B cell (primary cell): ENCODE data around the gene NRL. TPM values are rescaled to one million over a fixed set of nuclear protein-coding genes. Genes with fewer than 3 reads are reported as not detected.

Source experiments
- ATAC-seq: fragments of 200-7000 bp; cut with Tn5 transposase; one replicate; pipeline ENCODE4 v1.10.0; 2021; ENCODE audit warnings: low read depth, mild to moderate bottlenecking, moderate number of reproducible peaks, moderate library complexity
- CTCF ChIA-PET: fragments of 350-600 bp; sonication (Branson Sonifier 250); formaldehyde crosslinking; loops from one replicate; lab custom pipeline; 2021; ENCODE audit warnings: antibody characterized with exemption, inconsistent platforms; lab: Charles Lee
- POLR2A ChIA-PET: fragments of 350-600 bp; sonication (Branson Sonifier 250); formaldehyde crosslinking; loops from one replicate; lab custom pipeline; 2021; ENCODE audit warnings: antibody characterized with exemption; lab: Charles Lee
- DNase-seq: peaks from one replicate; pipeline ENCODE4 v3.0.0; 2013
- H2AFZ ChIP-seq: 2 replicates; pipeline ENCODE4 v1.6.1; 2012; ENCODE audit warnings: mild to moderate bottlenecking, low read depth, low read length; ENCODE audit not compliant: insufficient read depth, poor library complexity, severe bottlenecking
- H3K27ac ChIP-seq, 2 donors: 1 replicate in 1 of 2; 2 replicates in 1 of 2; pipeline ENCODE4 v1.5.1; 2012 to 2013; ENCODE audit warnings: low read length in 2 of 2, mild to moderate bottlenecking in 2 of 2, moderate library complexity in 1 of 2
- H3K27me3 ChIP-seq, 4 experiments: fragments of 200-600 bp in 1 of 4; sonication (generic) in 1 of 4; replicated peaks in 1 of 4; 1 replicate in 2 of 4; 2 replicates in 2 of 4; pipeline versions ENCODE4 v1.6.1 to v1.7.0; 2013 to 2016; ENCODE audit warnings: low read length in 3 of 4, mild to moderate bottlenecking in 2 of 4, mixed read lengths in 1 of 4, moderate library complexity in 1 of 4; ENCODE audit not compliant: insufficient read depth in 4 of 4, control insufficient read depth in 3 of 4; ENCODE audit errors: control extremely low read depth in 1 of 4
- H3K36me3 ChIP-seq, 2 experiments: replicated peaks in 1 of 2; 1 replicate in 1 of 2; 2 replicates in 1 of 2; pipeline versions ENCODE4 v1.6.1 to v1.7.1; 2013; ENCODE audit warnings: low read length in 1 of 2; ENCODE audit not compliant: insufficient read depth in 2 of 2, control insufficient read depth in 1 of 2; ENCODE audit errors: control extremely low read depth in 1 of 2, extremely low read depth in 1 of 2
- H3K4me1 ChIP-seq, 2 donors: fragments of 200-600 bp in 1 of 2; sonication (generic) in 1 of 2; 1 replicate in 1 of 2; 2 replicates in 1 of 2; pipeline versions ENCODE4 v1.5.1 to v1.6.1; 2013 to 2017; ENCODE audit warnings: low read length in 2 of 2; ENCODE audit not compliant: control insufficient read depth in 2 of 2, insufficient read depth in 2 of 2
- H3K4me2 ChIP-seq: replicated peaks from 2 replicates; pipeline ENCODE3; 2012; ENCODE audit warnings: mild to moderate bottlenecking, low read depth, low read length; ENCODE audit not compliant: poor library complexity, severe bottlenecking
- H3K4me3 ChIP-seq, 5 experiments: fragments of 200-600 bp in 1 of 5; sonication (generic) in 1 of 5; 1 replicate in 3 of 5; 2 replicates in 2 of 5; pipeline versions ENCODE4 v1.5.1 to v1.7.0; 2011 to 2016; ENCODE audit warnings: low read length in 4 of 5, mild to moderate bottlenecking in 4 of 5, low read depth in 2 of 5, control low read depth in 1 of 5, moderate library complexity in 1 of 5; ENCODE audit not compliant: insufficient read depth in 1 of 5; ENCODE audit errors: control extremely low read depth in 1 of 5, extremely low read depth in 1 of 5
- H3K79me2 ChIP-seq: fragments of 200-600 bp; sonication (generic); one replicate; pipeline ENCODE4 v1.6.0; 2016; ENCODE audit warnings: low read length; ENCODE audit not compliant: control insufficient read depth, insufficient read depth
- H3K9ac ChIP-seq: fragments of 200-600 bp; sonication (generic); 2 replicates; pipeline ENCODE4 v1.6.1; 2017; ENCODE audit warnings: mild to moderate bottlenecking, low read length, moderate library complexity
- H3K9me3 ChIP-seq, 3 donors: one replicate each; pipeline versions ENCODE4 v1.6.1 to v1.7.1; 2013; ENCODE audit warnings: low read length in 2 of 3; ENCODE audit not compliant: control insufficient read depth in 2 of 3, insufficient read depth in 1 of 3; ENCODE audit errors: control extremely low read depth in 1 of 3
- H4K20me1 ChIP-seq: 2 replicates; pipeline ENCODE4 v1.6.0; 2012; ENCODE audit warnings: mild to moderate bottlenecking, low read length; ENCODE audit not compliant: insufficient read depth, control insufficient read depth, poor library complexity, severe bottlenecking
- H3K27ac Mint-ChIP-seq: one replicate; pipeline ENCODE4 v1.8.0; 2021; ENCODE audit warnings: mixed read lengths
- H3K27me3 Mint-ChIP-seq: one replicate; pipeline ENCODE4 v1.8.0; 2021; ENCODE audit warnings: mixed read lengths
- H3K4me1 Mint-ChIP-seq: one replicate; pipeline ENCODE4 v1.8.0; 2021; ENCODE audit warnings: mixed read lengths
- H3K4me3 Mint-ChIP-seq: one replicate; pipeline ENCODE4 v1.8.0; 2021; ENCODE audit warnings: mixed read lengths
- H3K9me3 Mint-ChIP-seq: one replicate; pipeline ENCODE4 v1.8.0; 2022; ENCODE audit warnings: mixed read lengths; ENCODE audit not compliant: insufficient read depth
- EZH2 ChIP-seq: IDR thresholded peaks from 2 replicates; pipeline ENCODE4 v1.6.1; 2012; ENCODE audit warnings: borderline replicate concordance, low read depth, mild to moderate bottlenecking, moderate library complexity, low read length; ENCODE audit not compliant: insufficient read depth, poor library complexity, severe bottlenecking
- WGBS: methylation state at CpG from one replicate; pipeline ENCODE4 v1.1.5; 2013; ENCODE audit warnings: missing lambda C conversion rate; ENCODE audit not compliant: insufficient coverage; 5-methylcytosine and 5-hydroxymethylcytosine counted together
- intact Hi-C: fragments of 100-400 bp; cut with micrococcal nuclease; formaldehyde crosslinking; loops from one replicate; pipeline ENCODE4 v1.10.0; 2022
- polyA plus RNA-seq: library from polyadenylated mRNA; depleted of rRNA; stranded (reverse); fragments of >200 nt; gene quantifications from 2 replicates; pipeline ENCODE4 v1.2.3, GENCODE V29; 2012
- total RNA-seq, 2 donors: library from RNA; stranded (reverse); fragments of 120-200 nt in 1 of 2; gene quantifications; 1 replicate in 1 of 2; 2 replicates in 1 of 2; pipeline versions ENCODE4 v1.2.3 to v1.2.4, GENCODE V29; 2013 to 2022
- TF ChIP-seq, protein P1 (sequence below): fragments of 200-600 bp; IDR thresholded peaks from one replicate; pipeline ENCODE4 v1.8.0; 2022; ENCODE audit warnings: antibody characterized with exemption, mild to moderate bottlenecking

The NRL gene
- total and polyA plus RNA-seq, 2 donors (not counting 1 experiment from before 2014, with no cell fraction given): 7.0 to 8.8 TPM

GRCh38 chr14:24138396-24139271, 23.9 kb upstream of the NRL start:
- Histone ChIP-seq H3K4me2 (no peak overlapping the region), H3K9ac (no peak overlapping the region), H3K4me1 (peaks cover 27 to 41% of the 10 kb centered on the region in 2 donors), H4K20me1 (peaks cover 16% of the 10 kb centered on the region), H3K36me3 (peaks cover 0 to 34% of the 10 kb centered on the region in 2 experiments), H3K79me2 (peaks cover 62% of the 10 kb centered on the region), H3K4me3 (no peak overlapping the region), H3K9me3 (no peaks in the 10 kb centered on the region), H3K27ac (no peak overlapping the region), H2AFZ (no peak overlapping the region), H3K27me3 (no peaks in the 10 kb centered on the region)
- TF ChIP-seq, protein P1, sequence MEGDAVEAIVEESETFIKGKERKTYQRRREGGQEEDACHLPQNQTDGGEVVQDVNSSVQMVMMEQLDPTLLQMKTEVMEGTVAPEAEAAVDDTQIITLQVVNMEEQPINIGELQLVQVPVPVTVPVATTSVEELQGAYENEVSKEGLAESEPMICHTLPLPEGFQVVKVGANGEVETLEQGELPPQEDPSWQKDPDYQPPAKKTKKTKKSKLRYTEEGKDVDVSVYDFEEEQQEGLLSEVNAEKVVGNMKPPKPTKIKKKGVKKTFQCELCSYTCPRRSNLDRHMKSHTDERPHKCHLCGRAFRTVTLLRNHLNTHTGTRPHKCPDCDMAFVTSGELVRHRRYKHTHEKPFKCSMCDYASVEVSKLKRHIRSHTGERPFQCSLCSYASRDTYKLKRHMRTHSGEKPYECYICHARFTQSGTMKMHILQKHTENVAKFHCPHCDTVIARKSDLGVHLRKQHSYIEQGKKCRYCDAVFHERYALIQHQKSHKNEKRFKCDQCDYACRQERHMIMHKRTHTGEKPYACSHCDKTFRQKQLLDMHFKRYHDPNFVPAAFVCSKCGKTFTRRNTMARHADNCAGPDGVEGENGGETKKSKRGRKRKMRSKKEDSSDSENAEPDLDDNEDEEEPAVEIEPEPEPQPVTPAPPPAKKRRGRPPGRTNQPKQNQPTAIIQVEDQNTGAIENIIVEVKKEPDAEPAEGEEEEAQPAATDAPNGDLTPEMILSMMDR: no peak
- TF ChIP-seq EZH2: no peak
- Mint-ChIP-seq H3K9me3 (no peaks in the 10 kb centered on the region), H3K4me3 (peak overlapping the region; percentile 65), H3K4me1 (peaks cover 58% of the 10 kb centered on the region), H3K27me3 (no peaks in the 10 kb centered on the region), H3K27ac (peak overlapping the region; percentile 47)
- intact Hi-C loops: no loop called here
- POLR2A ChIA-PET: interaction anchor here (0.6 to 1.0 kb wide), 3 partner anchors 8 to 55 kb away, joined by 3 to 4 read pairs (median 3); partner anchors contain the start of genes DCAF11, NRL and PSME2
- CTCF ChIA-PET: interaction anchor here (0.7 to 4.6 kb wide), 5 partner anchors 14 to 195 kb away, joined by 3 to 43 read pairs (median 9); partner anchors contain the start of genes DCAF11, IRF9 and NRL
- WGBS: 95% methylated on average over 11 of the region's 13 CpGs
- DNase-seq: no peak
- no peak for ATAC-seq
